ENCODE data around the gene MORN5. TPM values are rescaled to one million over a fixed set of nuclear protein-coding genes. Genes with fewer than 3 reads are reported as not detected.
A peak's percentile ranks its signal among the peaks of the same experiment; 100 is the strongest.
"Not testable (repeated sequence)": the region's sequence is repeated elsewhere in the genome, so short reads cannot be mapped to it uniquely, and the experiment has no call there.

The MORN5 gene
- not detected in 2 replicates for total RNA-seq (2014; rRNA removed; shearing (Covaris generic))

GRCh38 chr9:122159026-122159924 lies at the start of gene MORN5, which contains the start of gene NDUFA8:
Gene MORN5 (plus strand): TSS chr9:122159908. CDS start chr9:122159973, 65 bp downstream.
Gene NDUFA8 (minus strand): TSS chr9:122159779. CDS start chr9:122159677, 102 bp downstream.
- DNase-seq (ENCODE audit: low read depth), result peak; percentile 99

GRCh38 chr9:122110100-122110833 lies 49.4 kb upstream of the MORN5 start:
- DNase-seq (ENCODE audit: low read depth), result no peak

- DNase-seq (ENCODE audit: low read depth), result no peak
Measured at GRCh38 chr9:122111413-122112085, 48.2 kb upstream of the MORN5 start.

GRCh38 chr9:122112238-122112637 lies 47.5 kb upstream of the MORN5 start:
- no peak for DNase-seq (ENCODE audit: low read depth)

GRCh38 chr9:122113574-122113973 lies 46.1 kb upstream of the MORN5 start:
- no peak for DNase-seq (ENCODE audit: low read depth)

GRCh38 chr9:122115176-122116035 lies 44.3 kb upstream of the MORN5 start:
- DNase-seq (ENCODE audit: low read depth), result no peak

GRCh38 chr9:122116040-122116439 lies 43.7 kb upstream of the MORN5 start:
- DNase-seq (ENCODE audit: low read depth), result no peak

- DNase-seq (ENCODE audit: low read depth), result no peak
Measured at GRCh38 chr9:122116448-122117173, 43.1 kb upstream of the MORN5 start.

- not testable (repeated sequence) for DNase-seq (ENCODE audit: low read depth)
Measured at GRCh38 chr9:122117241-122117640, 42.5 kb upstream of the MORN5 start.

- DNase-seq (ENCODE audit: low read depth), result no peak
Measured at GRCh38 chr9:122118343-122119165, 41.2 kb upstream of the MORN5 start.

- DNase-seq (ENCODE audit: low read depth), result no peak
Measured at GRCh38 chr9:122119166-122119521, 40.6 kb upstream of the MORN5 start.

- DNase-seq (ENCODE audit: low read depth), result no peak
Measured at GRCh38 chr9:122119721-122120120, 40.0 kb upstream of the MORN5 start.

- DNase-seq (ENCODE audit: low read depth), result no peak
Measured at GRCh38 chr9:122120316-122121071, 39.2 kb upstream of the MORN5 start.

- DNase-seq (ENCODE audit: low read depth), result no peak
Measured at GRCh38 chr9:122121391-122121790, 38.3 kb upstream of the MORN5 start.

- no peak for DNase-seq (ENCODE audit: low read depth)
Measured at GRCh38 chr9:122121931-122122330, 37.8 kb upstream of the MORN5 start.

GRCh38 chr9:122122468-122122867 lies 37.2 kb upstream of the MORN5 start:
- no peak for DNase-seq (ENCODE audit: low read depth)

GRCh38 chr9:122122903-122123632 lies 36.6 kb upstream of the MORN5 start:
- DNase-seq (ENCODE audit: low read depth), result peak; percentile 82

GRCh38 chr9:122124048-122124447 lies 35.7 kb upstream of the MORN5 start:
- DNase-seq (ENCODE audit: low read depth), result no peak

All from Daoy (cell line).